Measurements from ENCODE around the gene AKR1C3.

Gene AKR1C3

DNA sequence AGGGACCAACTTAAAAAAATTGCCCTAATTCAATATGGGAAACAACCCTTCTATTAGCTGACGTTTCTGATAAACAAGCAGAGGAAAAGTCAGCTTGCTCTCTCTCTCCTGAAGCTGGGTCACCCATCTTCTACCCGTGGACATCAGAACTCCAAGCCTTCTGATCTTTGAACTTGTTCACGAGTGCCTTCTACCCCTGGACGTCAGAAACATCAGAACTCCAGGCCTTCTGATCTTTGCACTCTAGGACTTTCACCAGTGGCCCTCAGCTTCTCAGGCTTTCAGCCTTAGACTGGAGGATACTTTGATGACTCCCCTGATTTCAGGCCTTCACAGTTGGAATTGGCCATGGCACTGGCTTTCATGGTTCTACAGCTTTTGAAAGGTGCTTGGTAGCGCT is 48.9 kb downstream of the AKR1C3 start:
- DNase-seq = no peak

DNA sequence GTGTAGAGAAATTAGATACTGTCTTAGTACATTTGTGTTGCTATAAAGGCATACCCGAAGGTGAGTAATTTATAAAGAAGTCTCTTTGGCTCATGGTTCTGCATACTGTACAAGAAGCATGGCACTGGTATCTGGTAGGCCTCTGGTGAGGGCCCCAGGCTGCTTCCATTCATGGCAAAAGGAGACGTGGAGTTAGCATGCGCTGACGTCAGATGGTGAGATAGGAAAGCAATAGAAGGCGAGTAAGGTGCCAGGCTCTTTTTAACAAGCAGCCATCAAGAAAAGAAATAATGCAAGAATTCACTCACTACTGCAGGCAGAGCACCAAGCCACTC is 52.7 kb downstream of the AKR1C3 start:
- no peak for DNase-seq

DNA sequence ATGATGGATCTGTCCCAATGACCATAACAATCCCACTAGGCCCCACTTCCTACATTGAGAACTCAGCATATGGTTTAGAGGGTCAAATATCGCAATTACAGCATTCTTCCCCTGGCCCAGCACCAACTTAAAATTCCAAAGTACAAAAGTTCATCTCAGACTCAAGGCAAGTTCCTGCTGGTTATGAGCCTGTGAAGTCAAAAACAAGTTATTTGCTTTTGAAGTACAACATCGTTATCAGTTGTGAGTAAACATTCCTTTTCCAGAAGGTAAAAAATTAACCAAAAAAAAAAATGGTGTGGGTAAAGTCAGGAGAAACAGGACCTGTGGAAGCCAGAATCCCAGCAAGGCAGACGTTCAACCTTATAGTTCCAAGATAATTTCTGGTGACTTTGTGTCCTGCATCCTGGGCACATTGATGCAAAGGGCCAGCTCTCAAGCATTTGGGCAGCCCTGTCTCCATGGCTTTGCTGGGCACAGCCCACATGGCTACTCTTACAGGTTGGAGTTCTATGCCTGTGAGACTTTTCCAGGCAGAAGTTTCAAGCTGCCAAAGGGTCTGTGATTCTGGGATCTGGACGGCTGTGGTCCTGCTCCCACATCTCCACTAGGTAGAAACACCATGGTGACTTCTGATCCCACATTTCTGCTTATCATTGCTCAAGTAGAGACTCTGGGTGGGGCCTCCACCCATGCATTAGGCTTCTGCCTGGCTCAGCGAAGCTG is 53.2 kb downstream of the AKR1C3 start:
- no peak for DNase-seq

DNA sequence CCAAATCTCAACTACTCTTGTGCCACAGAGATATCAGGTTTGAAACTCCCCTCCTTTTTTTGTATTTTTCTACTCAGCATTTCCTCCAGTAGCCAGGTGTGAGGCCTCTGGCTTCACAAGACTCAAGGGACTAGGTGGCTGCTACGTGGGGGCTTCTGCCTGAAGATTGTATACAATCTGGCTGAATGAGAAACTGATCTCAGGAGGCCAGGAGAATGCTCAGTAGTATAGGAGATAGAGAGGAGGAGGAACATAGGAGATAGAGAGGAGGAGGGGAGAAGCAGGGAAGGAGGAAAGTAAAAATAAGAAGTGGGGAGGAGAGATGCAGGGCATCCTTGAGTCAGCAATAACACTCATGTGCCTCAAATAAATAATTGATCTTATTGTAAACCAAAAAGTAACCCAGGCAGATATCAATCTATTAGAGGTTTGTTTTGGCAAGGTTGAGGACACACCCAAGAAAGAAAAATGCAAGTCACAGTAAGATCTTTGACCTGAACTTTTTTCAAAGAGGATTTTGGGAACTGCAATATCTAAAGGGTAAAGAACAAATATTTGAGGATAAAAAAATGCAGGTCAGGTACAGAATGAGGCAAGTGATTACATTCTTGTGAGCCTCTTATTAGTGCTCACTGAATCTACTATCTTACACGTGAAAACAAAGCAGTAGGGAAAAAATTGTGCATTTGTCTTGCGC is 53.9 kb downstream of the AKR1C3 start:
- no peak for DNase-seq

DNA sequence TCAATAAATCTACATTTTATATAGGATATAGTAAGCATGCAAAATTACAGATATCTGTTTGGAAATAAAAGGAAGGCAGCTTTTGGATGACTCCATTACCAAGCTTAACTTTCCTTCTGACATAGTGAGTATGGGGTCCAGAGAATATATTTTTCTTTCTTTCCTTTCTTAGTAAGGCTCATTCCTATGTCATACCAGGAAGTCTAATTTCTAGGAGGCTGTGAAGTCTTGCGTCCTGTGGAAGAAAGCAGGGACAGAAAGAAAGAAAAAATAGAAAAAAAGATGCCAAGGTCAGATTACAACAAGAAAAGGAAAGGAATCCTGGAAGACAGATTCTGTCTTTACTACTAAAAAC is 54.4 kb downstream of the AKR1C3 start:
- no peak for DNase-seq

DNA sequence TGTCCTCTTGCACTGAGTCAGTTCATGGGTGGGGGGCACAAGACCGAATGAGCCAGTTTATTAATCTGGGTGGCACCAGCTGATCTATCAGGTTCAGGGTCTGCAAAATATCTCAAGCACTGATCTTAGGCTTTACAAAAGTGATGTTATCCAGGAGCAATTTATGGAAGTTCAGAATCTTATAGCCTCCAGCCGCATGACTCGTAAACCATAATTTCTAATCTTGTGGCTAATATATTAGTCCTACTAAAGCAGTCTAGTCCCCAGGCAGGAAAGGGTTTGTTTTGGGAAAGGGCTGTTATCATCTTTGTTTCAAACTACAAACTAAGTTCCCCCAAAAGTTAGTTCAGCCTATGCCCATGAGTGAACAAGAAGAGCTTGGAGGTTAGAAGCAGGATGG is 56.9 kb downstream of the AKR1C3 start:
- no peak for DNase-seq

DNA sequence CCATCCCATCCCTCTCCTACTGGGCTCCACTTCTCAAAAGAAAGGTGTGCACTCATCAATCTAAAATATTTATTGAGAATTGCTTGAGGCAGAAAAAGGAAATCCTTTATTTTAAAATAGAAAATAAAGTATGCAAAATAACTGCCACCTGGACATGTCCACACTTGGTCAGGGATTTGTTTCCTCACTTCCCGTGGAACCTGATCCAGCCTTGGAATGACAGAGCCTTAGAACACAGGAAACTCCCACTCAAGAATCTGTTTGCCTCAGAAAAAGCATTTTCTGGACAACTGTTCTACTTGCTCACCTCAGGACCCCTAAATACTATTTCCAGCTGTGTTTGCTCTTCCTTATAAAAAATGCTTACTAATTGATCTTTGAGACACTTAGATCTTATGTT is 61.7 kb downstream of the AKR1C3 start:
- DNase-seq = no peak
